WTC11 (cell line): ENCODE results near the gene PHACTR3. TPM values are rescaled to one million over a fixed set of nuclear protein-coding genes. Genes with fewer than 3 reads are reported as not detected.

Experiments
- ATAC-seq: fragments of 200-7000 bp; cut with Tn5 transposase; 2 replicates; pipeline ENCODE4 v1.10.0; 2021; ENCODE audit warnings: mild to moderate bottlenecking, moderate library complexity
- CTCF ChIA-PET: fragments of 300-600 bp; sonication (Branson Sonifier 250); formaldehyde crosslinking; loops from one replicate; lab custom pipeline; 2021; ENCODE audit warnings: antibody characterized with exemption; lab: Charles Lee
- POLR2A ChIA-PET: fragments of 350-600 bp; sonication (Branson Sonifier 250); formaldehyde crosslinking; loops from one replicate; lab custom pipeline; 2021; ENCODE audit warnings: antibody characterized with exemption; lab: Charles Lee
- DNase-seq: peaks from one replicate; pipeline ENCODE4 v3.0.0; 2021; ENCODE audit warnings: low spot score
- H3K27ac Mint-ChIP-seq: 2 replicates; pipeline ENCODE4 v1.8.0; 2021; ENCODE audit warnings: mixed read lengths
- H3K27me3 Mint-ChIP-seq: 2 replicates; pipeline ENCODE4 v1.8.0; 2021; ENCODE audit warnings: low read depth, mild to moderate bottlenecking, moderate library complexity, mixed read lengths
- H3K36me3 Mint-ChIP-seq: 2 replicates; pipeline ENCODE4 v1.8.0; 2021; ENCODE audit warnings: mixed read lengths
- H3K4me1 Mint-ChIP-seq: 2 replicates; pipeline ENCODE4 v1.8.0; 2022; ENCODE audit warnings: mixed read lengths
- H3K4me3 Mint-ChIP-seq: 2 replicates; pipeline ENCODE4 v1.8.0; 2021; ENCODE audit warnings: mild to moderate bottlenecking, moderate library complexity, mixed read lengths
- H3K9me3 Mint-ChIP-seq: 2 replicates; pipeline ENCODE4 v1.8.0; 2021; ENCODE audit warnings: mixed read lengths
- ARID4B ChIP-seq: sonication (generic); formaldehyde crosslinking; IDR thresholded peaks from 2 replicates; pipeline ENCODE4 v1.8.0; 2023; ENCODE audit warnings: missing genetic modification reagents, mild to moderate bottlenecking, borderline replicate concordance
- CDX4 ChIP-seq: fragments of 250-450 bp; sonication (Bioruptor Pico); IDR thresholded peaks from 2 replicates; pipeline ENCODE4 v1.9.0; 2021; ENCODE audit warnings: moderate library complexity, mild to moderate bottlenecking, inconsistent platforms, borderline replicate concordance
- CREB1 ChIP-seq: sonication (generic); formaldehyde crosslinking; IDR thresholded peaks from 2 replicates; pipeline ENCODE4 v1.8.0; 2023; ENCODE audit warnings: mild to moderate bottlenecking, missing genetic modification reagents
- ELF4 ChIP-seq: sonication (generic); formaldehyde crosslinking; IDR thresholded peaks from 2 replicates; pipeline ENCODE4 v1.8.1; 2022; ENCODE audit warnings: low read depth, mild to moderate bottlenecking, moderate library complexity, missing genetic modification reagents
- ESRRA ChIP-seq: sonication (generic); formaldehyde crosslinking; IDR thresholded peaks from 2 replicates; pipeline ENCODE4 v1.8.1; 2022; ENCODE audit warnings: mild to moderate bottlenecking, missing genetic modification reagents, borderline replicate concordance
- ETV6 ChIP-seq: sonication (generic); formaldehyde crosslinking; IDR thresholded peaks from 2 replicates; pipeline ENCODE4 v1.8.1; 2022; ENCODE audit warnings: mild to moderate bottlenecking, missing genetic modification reagents
- FOXJ3 ChIP-seq: sonication (generic); formaldehyde crosslinking; IDR thresholded peaks from 2 replicates; pipeline ENCODE4 v1.9.0; 2021; ENCODE audit warnings: missing genetic modification reagents, mild to moderate bottlenecking, borderline replicate concordance
- FOXP4 ChIP-seq: sonication (generic); formaldehyde crosslinking; IDR thresholded peaks from 2 replicates; pipeline ENCODE4 v1.8.0; 2022; ENCODE audit warnings: mild to moderate bottlenecking, missing genetic modification reagents
- GABPB1 ChIP-seq: sonication (generic); formaldehyde crosslinking; IDR thresholded peaks from 2 replicates; pipeline ENCODE4 v1.8.1; 2023; ENCODE audit warnings: mild to moderate bottlenecking, missing genetic modification reagents
- GTF2I ChIP-seq: fragments of 250-450 bp; sonication (Bioruptor Pico); conservative IDR thresholded peaks from 2 replicates; pipeline ENCODE4 v1.4.0; 2021; ENCODE audit warnings: mild to moderate bottlenecking
- HMGA2 ChIP-seq: fragments of 250-450 bp; sonication (Bioruptor Pico); IDR thresholded peaks from 2 replicates; pipeline ENCODE4 v1.4.0; 2021; ENCODE audit warnings: mild to moderate bottlenecking, moderate library complexity
- HMGXB4 ChIP-seq: sonication (generic); formaldehyde crosslinking; IDR thresholded peaks from 2 replicates; pipeline ENCODE4 v1.8.1; 2023; ENCODE audit warnings: mild to moderate bottlenecking, moderate library complexity, missing genetic modification reagents
- MAX ChIP-seq: sonication (generic); formaldehyde crosslinking; IDR thresholded peaks from 2 replicates; pipeline ENCODE4 v1.8.0; 2022; ENCODE audit warnings: mild to moderate bottlenecking, missing genetic modification reagents
- MXD4 ChIP-seq: fragments of 250-450 bp; sonication (Bioruptor Pico); IDR thresholded peaks from 2 replicates; pipeline ENCODE4 v1.8.0; 2021; ENCODE audit warnings: mild to moderate bottlenecking, moderate library complexity, borderline replicate concordance
- NFATC4 ChIP-seq: fragments of 250-450 bp; sonication (Bioruptor Pico); IDR thresholded peaks from 2 replicates; pipeline ENCODE4 v1.9.0; 2021; ENCODE audit warnings: mild to moderate bottlenecking
- NFYB ChIP-seq: sonication (generic); formaldehyde crosslinking; conservative IDR thresholded peaks from 2 replicates; pipeline ENCODE4 v1.8.0; 2022; ENCODE audit warnings: low read depth, missing genetic modification reagents
- OVOL2 ChIP-seq: fragments of 250-450 bp; sonication (Bioruptor Pico); IDR thresholded peaks from 2 replicates; pipeline ENCODE4 v1.9.0; 2021; ENCODE audit warnings: mild to moderate bottlenecking, borderline replicate concordance
- TCF7 ChIP-seq: sonication (generic); formaldehyde crosslinking; IDR thresholded peaks from 2 replicates; pipeline ENCODE4 v1.8.0; 2022; ENCODE audit warnings: mild to moderate bottlenecking, low read depth, missing genetic modification reagents, moderate library complexity
- ZNF138 ChIP-seq: sonication (generic); formaldehyde crosslinking; conservative IDR thresholded peaks from 2 replicates; pipeline ENCODE4 v1.8.1; 2022; ENCODE audit warnings: mild to moderate bottlenecking, moderate library complexity, missing genetic modification reagents
- ZNF423 ChIP-seq: fragments of 250-450 bp; sonication (Bioruptor Pico); IDR thresholded peaks from 2 replicates; pipeline ENCODE4 v2.1.2; 2022; ENCODE audit warnings: mild to moderate bottlenecking, moderate library complexity
- ZNF512 ChIP-seq: sonication (generic); formaldehyde crosslinking; IDR thresholded peaks from 2 replicates; pipeline ENCODE4 v1.8.1; 2022; ENCODE audit warnings: missing genetic modification reagents, borderline replicate concordance
- ZNF671 ChIP-seq: fragments of 250-450 bp; sonication (Bioruptor Pico); IDR thresholded peaks from 2 replicates; pipeline ENCODE4 v1.8.0; 2021; ENCODE audit warnings: mild to moderate bottlenecking
- total RNA-seq: library from RNA; stranded (reverse); gene quantifications from 3 replicates; pipeline ENCODE4 v1.2.3, GENCODE V29; 2021

PHACTR3 gene
- total RNA-seq, 1 experiment from 2014 or later = 0.28 TPM

- no peak for TF ChIP-seq CDX4 (CRISPR knock-in tag)
- TF ChIP-seq FOXP4 (CRISPR knock-in tag) = no peak
These were observed 18.5 kb upstream of the PHACTR3 start (continued) for GRCh38 chr20:59585714-59586409.

- Mint-ChIP-seq H3K36me3 (no peaks in the 10 kb centered on the region), H3K4me1 (no peaks in the 10 kb centered on the region), H3K27me3 (peaks cover 51% of the 10 kb centered on the region), H3K27ac (no peak overlapping the region), H3K4me3 (no peak overlapping the region), H3K9me3 (no peaks in the 10 kb centered on the region; the same call in 1 of the 2 replicates)
- POLR2A ChIA-PET = no interaction called here
- ATAC-seq = no peak
- DNase-seq = no peak
- CTCF ChIA-PET = no interaction called here
- TF ChIP-seq MAX (CRISPR knock-in tag) (no peak), ESRRA (CRISPR knock-in tag) (no peak), ETV6 (no peak), ZNF671 (CRISPR knock-in tag) (no peak), HMGXB4 (no peak), MXD4 (CRISPR knock-in tag) (no peak), NFATC4 (CRISPR knock-in tag) (no peak), OVOL2 (CRISPR knock-in tag) (no peak), NFYB (CRISPR knock-in tag) (no peak), GTF2I (no peak), CREB1 (CRISPR knock-in tag) (no peak), ARID4B (CRISPR knock-in tag) (no peak)
These were observed 17.7 kb upstream of the PHACTR3 start for GRCh38 chr20:59586613-59587012.

- Mint-ChIP-seq H3K4me1 (no peaks in the 10 kb centered on the region), H3K36me3 (no peaks in the 10 kb centered on the region), H3K27me3 (peaks cover 48% of the 10 kb centered on the region), H3K4me3 (no peak overlapping the region), H3K9me3 (peaks cover 4% of the 10 kb centered on the region), H3K27ac (no peak overlapping the region)
- ATAC-seq (no peak), DNase-seq (no peak)
- ChIA-PET POLR2A (no interaction called here), CTCF (no interaction called here)
- TF ChIP-seq FOXJ3 (CRISPR knock-in tag) (no peak), ZNF138 (CRISPR knock-in tag) (no peak), HMGA2 (CRISPR knock-in tag) (no peak), ZNF423 (CRISPR knock-in tag) (no peak), ESRRA (CRISPR knock-in tag) (no peak), ZNF671 (CRISPR knock-in tag) (no peak), MXD4 (CRISPR knock-in tag) (no peak), ELF4 (CRISPR knock-in tag) (no peak), ZNF512 (CRISPR knock-in tag) (no peak), GABPB1 (CRISPR knock-in tag) (no peak), TCF7 (CRISPR knock-in tag) (no peak)
These were observed 16.8 kb upstream of the PHACTR3 start for GRCh38 chr20:59587570-59587969.
